PC-3 (cell line): Measurements from ENCODE around the gene SLC6A3.

Source experiments
- EZH2phosphoT487 ChIP-seq: fragments of 300-600 bp; sonication (generic); IDR thresholded peaks from 2 replicates; pipeline ENCODE4 v1.6.1; 2018; ENCODE audit warnings: mild to moderate bottlenecking, antibody characterized with exemption, low read length, borderline replicate concordance
- TF ChIP-seq, protein P1 (sequence below): fragments of 300-600 bp; sonication (generic); conservative IDR thresholded peaks from 2 replicates; pipeline ENCODE4 v1.5.1; 2017; ENCODE audit warnings: antibody characterized with exemption, low read depth, mild to moderate bottlenecking, low read length

DNA sequence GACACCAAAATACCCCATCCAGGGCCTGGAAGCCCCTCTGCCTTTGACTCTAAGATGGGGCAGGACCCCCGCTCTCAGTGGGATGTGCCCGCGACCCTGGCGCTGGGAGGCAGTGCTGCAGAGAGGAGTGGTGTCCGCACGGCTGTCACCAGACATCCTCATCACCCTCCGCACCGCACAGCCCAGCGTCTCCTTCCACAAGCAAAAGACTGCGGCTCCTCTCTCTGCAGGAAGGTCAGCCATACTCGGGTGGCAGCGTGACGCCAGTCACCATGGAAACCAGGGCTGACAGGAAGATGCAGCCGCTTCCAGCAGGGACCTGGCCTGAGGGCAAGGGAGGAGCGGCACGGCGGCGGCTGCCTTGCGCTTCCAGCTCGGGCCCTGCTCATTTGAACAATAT lies 17.1 kb upstream of the SLC6A3 start:
- TF ChIP-seq EZH2phosphoT487, result no peak
- TF ChIP-seq, protein P1, sequence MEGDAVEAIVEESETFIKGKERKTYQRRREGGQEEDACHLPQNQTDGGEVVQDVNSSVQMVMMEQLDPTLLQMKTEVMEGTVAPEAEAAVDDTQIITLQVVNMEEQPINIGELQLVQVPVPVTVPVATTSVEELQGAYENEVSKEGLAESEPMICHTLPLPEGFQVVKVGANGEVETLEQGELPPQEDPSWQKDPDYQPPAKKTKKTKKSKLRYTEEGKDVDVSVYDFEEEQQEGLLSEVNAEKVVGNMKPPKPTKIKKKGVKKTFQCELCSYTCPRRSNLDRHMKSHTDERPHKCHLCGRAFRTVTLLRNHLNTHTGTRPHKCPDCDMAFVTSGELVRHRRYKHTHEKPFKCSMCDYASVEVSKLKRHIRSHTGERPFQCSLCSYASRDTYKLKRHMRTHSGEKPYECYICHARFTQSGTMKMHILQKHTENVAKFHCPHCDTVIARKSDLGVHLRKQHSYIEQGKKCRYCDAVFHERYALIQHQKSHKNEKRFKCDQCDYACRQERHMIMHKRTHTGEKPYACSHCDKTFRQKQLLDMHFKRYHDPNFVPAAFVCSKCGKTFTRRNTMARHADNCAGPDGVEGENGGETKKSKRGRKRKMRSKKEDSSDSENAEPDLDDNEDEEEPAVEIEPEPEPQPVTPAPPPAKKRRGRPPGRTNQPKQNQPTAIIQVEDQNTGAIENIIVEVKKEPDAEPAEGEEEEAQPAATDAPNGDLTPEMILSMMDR, result no peak
